NCI-H128 (cell line): ENCODE measurements around the gene CLSTN2.

Source experiments
- DNase-seq: peaks from one replicate; lab custom pipeline; 2025; ENCODE audit not compliant: unreplicated experiment; lab: John Stamatoyannopoulos, UW

The CLSTN2 gene

GRCh38 chr3:140270329-140270728, 335.3 kb downstream of the CLSTN2 start:
- no peak for DNase-seq

- DNase-seq, result no peak
Observed at GRCh38 chr3:140273542-140274195, 338.7 kb downstream of the CLSTN2 start.

GRCh38 chr3:140274429-140274828, 339.4 kb downstream of the CLSTN2 start:
- no peak for DNase-seq

- DNase-seq, result no peak
Observed at GRCh38 chr3:140276703-140277102, 341.7 kb downstream of the CLSTN2 start.

- DNase-seq, result no peak
Observed at GRCh38 chr3:140277886-140278285, 342.9 kb downstream of the CLSTN2 start.

GRCh38 chr3:140284372-140284771, 349.4 kb downstream of the CLSTN2 start:
- no peak for DNase-seq

GRCh38 chr3:140285380-140285779, 350.4 kb downstream of the CLSTN2 start:
- peak; percentile 24 for DNase-seq

- no peak for DNase-seq
Observed at GRCh38 chr3:140288595-140288994, 353.6 kb downstream of the CLSTN2 start.

- no peak for DNase-seq
Observed at GRCh38 chr3:140290105-140290504, 355.1 kb downstream of the CLSTN2 start.

GRCh38 chr3:140292170-140292569, 357.2 kb downstream of the CLSTN2 start:
- DNase-seq, result no peak

- no peak for DNase-seq
Observed at GRCh38 chr3:140292684-140293083, 357.7 kb downstream of the CLSTN2 start.

GRCh38 chr3:140294058-140294457, 359.1 kb downstream of the CLSTN2 start:
- no peak for DNase-seq

- no peak for DNase-seq
Observed at GRCh38 chr3:140296796-140297352, 361.9 kb downstream of the CLSTN2 start.

- DNase-seq, result no peak
Observed at GRCh38 chr3:140298043-140298442, 363.1 kb downstream of the CLSTN2 start.

GRCh38 chr3:140298569-140299070, 363.6 kb downstream of the CLSTN2 start:
- DNase-seq, result no peak

- no peak for DNase-seq
Observed at GRCh38 chr3:140303875-140304274, 368.9 kb downstream of the CLSTN2 start.

- DNase-seq, result no peak
Observed at GRCh38 chr3:140308535-140308934, 373.6 kb downstream of the CLSTN2 start.

GRCh38 chr3:140311428-140311827, 376.4 kb downstream of the CLSTN2 start:
- DNase-seq, result no peak

- no peak for DNase-seq
Observed at GRCh38 chr3:140315955-140316354, 381.0 kb downstream of the CLSTN2 start.

GRCh38 chr3:140316466-140316865, 381.5 kb downstream of the CLSTN2 start:
- no peak for DNase-seq

GRCh38 chr3:140316868-140317400, 381.9 kb downstream of the CLSTN2 start:
- no peak for DNase-seq

GRCh38 chr3:140319739-140320138, 384.8 kb downstream of the CLSTN2 start:
- no peak for DNase-seq

- no peak for DNase-seq
Observed at GRCh38 chr3:140323561-140323960, 388.6 kb downstream of the CLSTN2 start.
